HT1080 (cell line): ENCODE measurements around the gene SLC25A36. TPM values are rescaled to one million over a fixed set of nuclear protein-coding genes. Genes with fewer than 3 reads are reported as not detected.
"Not testable (repeated sequence)": the region's sequence is repeated elsewhere in the genome, so short reads cannot be mapped to it uniquely, and the experiment has no call there.

Experiments
- DNase-seq: peaks from one replicate; pipeline ENCODE4 v3.0.0-alpha.2; 2015; ENCODE audit warnings: low read depth
- total RNA-seq: library from RNA; depleted of rRNA; stranded (reverse); fragments of >200 nt; shearing (Covaris generic); gene quantifications from 2 replicates; pipeline ENCODE4 v1.2.3, GENCODE V29; 2014; rRNA removed

The SLC25A36 gene
- total RNA-seq, 1 experiment from 2014 or later: 75.5 TPM

DNA sequence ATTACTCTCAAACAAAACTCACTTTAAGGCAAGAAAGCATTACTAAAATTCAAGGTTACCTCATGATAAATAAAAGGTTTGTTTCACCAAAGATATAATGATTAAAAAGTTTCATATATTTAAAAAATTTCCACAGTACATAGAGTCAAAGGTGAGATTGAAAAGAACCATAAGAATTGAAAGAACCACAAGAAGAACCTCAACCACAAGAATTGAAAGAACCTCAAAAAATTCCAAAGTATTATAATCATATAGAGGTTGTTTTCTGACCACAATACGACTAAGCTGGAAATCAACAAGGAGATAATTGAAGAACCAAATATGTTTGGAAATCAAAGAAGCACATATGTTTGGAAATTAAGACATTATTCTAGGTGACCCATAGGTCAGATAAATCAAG lies 52.7 kb downstream of the SLC25A36 start:
- no peak for DNase-seq

DNA sequence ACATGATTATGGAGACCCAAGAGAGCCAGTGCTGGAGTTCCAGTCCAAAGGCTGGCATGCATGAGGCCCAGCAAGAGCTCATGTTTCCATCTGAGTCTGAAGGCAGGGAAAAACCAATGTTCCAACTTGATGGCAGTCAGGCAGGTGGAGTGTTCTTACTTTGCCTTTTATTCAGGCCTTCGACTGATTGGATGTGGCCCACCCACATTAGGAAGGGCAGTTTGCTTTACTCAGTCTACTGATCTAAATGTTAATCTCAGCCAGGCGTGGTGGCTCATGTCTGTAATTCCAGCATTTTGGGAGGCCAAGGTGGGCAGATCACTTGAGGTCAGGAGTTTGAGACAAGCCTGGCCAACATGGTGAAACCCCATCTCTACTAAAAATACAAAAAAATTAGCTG lies 53.2 kb downstream of the SLC25A36 start:
- DNase-seq: not testable (repeated sequence)

DNA sequence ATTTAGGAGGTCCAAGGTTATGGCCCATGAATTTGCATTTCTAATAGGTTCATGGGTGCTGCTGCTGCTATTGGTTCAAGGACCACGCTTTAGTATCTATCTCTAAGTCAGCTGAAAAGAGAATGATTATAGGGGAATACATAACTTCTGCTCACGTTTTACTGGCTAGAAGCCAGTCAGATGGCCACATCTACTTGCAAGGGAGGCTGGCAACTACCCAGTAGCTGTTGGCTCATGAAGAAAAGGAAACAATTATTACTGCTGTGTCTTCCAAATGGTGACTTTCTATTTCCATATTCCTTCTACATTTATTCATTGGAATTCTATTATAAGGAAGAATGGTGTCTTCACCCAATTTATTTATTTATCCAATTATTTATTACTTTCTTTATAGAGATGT lies 54.2 kb downstream of the SLC25A36 start:
- no peak for DNase-seq

DNA sequence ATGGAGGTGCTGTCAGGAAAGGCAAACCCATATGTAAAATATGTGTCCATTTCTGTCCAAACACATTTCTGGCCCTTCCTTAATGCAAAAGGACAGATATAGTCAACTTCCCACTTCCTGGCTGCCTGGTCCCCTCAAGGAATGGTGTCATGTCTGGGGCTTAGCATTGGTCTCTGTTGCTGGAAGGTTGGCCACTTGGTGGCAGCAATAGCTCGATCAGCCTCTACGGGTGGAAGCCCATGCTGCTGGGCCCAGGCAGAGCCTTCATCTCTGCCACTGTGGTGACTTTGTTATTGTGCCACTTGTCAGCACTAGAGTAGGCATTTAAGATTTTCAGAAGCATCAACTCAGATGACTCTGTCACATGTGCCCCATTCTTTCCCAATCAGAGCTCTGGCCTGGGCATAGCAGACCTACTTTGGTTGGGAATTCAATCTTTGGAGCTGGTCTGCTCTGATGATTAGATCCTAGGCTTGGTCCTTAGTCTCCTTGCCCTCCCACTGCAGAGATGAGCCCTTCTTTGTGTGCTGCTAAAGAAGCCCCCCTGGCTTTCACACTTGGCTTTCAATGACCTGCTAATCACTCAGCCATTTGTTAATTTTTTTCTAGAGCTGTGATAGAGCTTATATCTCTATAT lies 58.5 kb downstream of the SLC25A36 start:
- DNase-seq: peak; percentile 75

GRCh38 chr3:141000686-141001085 lies 59.0 kb downstream of the SLC25A36 start:
- no peak for DNase-seq

DNA sequence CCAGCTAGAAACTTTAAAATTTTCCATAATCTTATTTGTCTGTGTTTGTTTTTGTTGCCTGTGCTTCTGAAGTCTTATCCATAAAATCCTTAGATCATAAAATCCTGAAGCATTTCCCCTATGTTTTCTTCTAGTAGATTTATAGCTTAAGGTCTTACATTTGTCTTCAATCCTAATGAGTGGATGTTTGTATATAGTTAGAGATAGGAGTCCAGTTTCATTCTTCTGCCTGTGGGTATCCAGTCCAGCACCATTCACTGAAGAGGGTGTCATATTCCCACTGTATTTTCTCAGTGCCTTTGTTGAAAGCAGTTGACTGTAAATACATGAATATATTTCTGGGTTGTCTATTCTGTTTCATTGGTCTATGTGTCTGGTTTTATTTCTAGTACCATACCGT lies 64.7 kb downstream of the SLC25A36 start:
- no peak for DNase-seq

GRCh38 chr3:141009496-141009895 lies 67.9 kb downstream of the SLC25A36 start:
- no peak for DNase-seq

GRCh38 chr3:141011232-141011996 lies 69.8 kb downstream of the SLC25A36 start:
- DNase-seq: peak; percentile 59

- no peak for DNase-seq
Measured at GRCh38 chr3:141011997-141012262, 70.3 kb downstream of the SLC25A36 start.

GRCh38 chr3:141012571-141012970 lies 70.9 kb downstream of the SLC25A36 start:
- DNase-seq: no peak

DNA sequence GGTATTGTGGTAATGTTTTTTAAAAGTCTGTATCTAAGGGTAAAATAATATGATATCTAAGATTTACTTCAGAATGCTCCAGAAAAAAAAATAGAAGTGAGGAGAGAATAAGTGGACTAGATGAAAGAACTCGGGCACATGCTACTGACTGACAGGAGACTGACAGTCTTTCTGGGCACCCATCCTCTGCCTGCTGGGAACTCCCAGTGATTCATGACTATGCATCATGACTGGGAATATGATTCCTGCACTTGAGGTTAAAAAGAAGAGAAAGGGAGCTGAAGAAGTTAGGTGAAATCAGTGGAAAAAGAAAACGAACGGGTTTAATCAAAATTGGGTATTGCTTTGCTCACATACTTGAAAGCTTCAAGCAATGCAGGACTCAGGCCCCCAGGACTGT lies 73.8 kb downstream of the SLC25A36 start:
- DNase-seq: peak; percentile 75

- DNase-seq: not testable (repeated sequence)
Measured at GRCh38 chr3:141017366-141018322, 76.0 kb downstream of the SLC25A36 start.

DNA sequence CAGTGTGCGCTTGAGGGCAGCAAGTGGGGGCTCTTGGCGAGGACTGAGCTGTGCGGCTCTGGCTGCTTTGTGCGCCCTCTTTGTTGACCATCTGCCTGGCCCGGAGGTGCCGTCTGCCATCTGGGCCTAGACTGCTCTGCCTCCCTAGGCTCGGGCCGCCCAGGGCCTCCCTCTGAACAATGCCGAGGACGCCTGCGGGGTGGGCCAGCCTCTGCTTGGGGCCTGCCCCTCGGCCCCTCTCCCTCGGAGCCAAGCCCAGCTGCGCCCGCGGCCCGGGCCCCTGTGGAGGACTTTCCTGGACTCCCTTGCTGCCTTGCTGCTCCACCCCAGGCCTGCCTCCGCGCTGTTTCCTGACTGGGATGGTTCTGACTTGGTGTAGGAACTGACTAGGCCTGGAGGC lies 77.6 kb downstream of the SLC25A36 start:
- no peak for DNase-seq

GRCh38 chr3:141020143-141020830 lies 78.7 kb downstream of the SLC25A36 start:
- DNase-seq: peak; percentile 79

GRCh38 chr3:141021261-141021660 lies 79.6 kb downstream of the SLC25A36 start:
- DNase-seq: peak; percentile 13

Other genes starting within 250 kb of the SLC25A36 start
- not detected in 2 replicates for gene SPSB4, start 109.5 kb downstream of the SLC25A36 start, total RNA-seq